Mucosa of gallbladder (tissue), 1 donor: ENCODE results near the gene FOXQ1. TPM values are rescaled to one million over a fixed set of nuclear protein-coding genes. Genes with fewer than 3 reads are reported as not detected.

Experiments used
- DNase-seq: peaks from one replicate; pipeline ENCODE4 v3.0.0-alpha.2; 2020; ENCODE audit warnings: low spot score
- total RNA-seq: library from RNA; stranded (reverse); gene quantifications from one replicate; pipeline ENCODE4 v1.2.1, GENCODE V29; 2021
- donor health status: DM: no; HTN: no; CAD: no.

FOXQ1 gene
- total RNA-seq, 1 donor from 2014 or later: 11.5 TPM

DNA sequence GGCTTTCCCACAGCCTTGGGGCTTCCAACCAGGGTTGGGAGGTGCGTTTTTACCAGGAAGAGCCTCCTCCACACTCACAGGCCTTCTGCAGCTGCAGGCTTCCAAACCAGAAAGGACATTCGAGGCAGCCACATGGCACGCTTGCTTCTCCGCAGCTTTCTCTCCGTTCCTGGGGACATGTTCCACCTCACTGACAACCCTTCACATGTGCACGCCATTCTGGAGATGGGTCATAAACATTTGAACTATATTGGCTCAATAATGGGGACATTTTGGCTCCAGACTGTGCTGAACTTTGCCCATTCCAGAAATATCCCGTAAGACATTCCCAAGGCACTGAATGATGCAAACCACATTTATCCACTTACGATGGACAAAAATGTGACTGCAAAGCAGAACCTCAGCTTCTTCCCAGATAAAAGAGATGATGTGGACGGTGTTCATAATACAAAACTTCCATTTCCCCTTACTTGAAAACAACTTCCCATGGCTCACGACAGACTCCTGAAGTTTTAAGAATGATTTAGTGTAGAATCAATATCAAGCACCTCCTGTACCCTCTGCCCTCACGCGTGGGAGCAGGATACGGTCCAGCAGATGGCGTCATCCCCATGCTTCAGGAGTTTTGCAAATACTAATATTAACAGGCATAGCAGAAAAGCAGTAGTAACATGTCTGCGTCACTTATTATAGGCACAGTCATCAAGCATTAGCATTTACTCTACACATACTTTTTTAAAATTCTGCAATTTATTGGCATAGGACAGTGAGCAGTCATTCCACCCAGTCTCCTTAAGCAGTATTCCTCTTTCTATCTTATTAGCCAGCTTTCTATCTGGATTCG is 52.1 kb downstream of the FOXQ1 start:
- DNase-seq: peak; percentile 26

Other genes starting within 250 kb of the FOXQ1 start
- 3.6 TPM for gene FOXF2, start 77.5 kb downstream of the FOXQ1 start, total RNA-seq